NCI-H128 (cell line): Measurements from ENCODE around the gene STIL.
"Not testable (repeated sequence)": the region's sequence is repeated elsewhere in the genome, so short reads cannot be mapped to it uniquely, and the experiment has no call there.

Source experiments
- DNase-seq: peaks from one replicate; lab custom pipeline; 2025; ENCODE audit not compliant: unreplicated experiment; lab: John Stamatoyannopoulos, UW

Gene STIL

DNA sequence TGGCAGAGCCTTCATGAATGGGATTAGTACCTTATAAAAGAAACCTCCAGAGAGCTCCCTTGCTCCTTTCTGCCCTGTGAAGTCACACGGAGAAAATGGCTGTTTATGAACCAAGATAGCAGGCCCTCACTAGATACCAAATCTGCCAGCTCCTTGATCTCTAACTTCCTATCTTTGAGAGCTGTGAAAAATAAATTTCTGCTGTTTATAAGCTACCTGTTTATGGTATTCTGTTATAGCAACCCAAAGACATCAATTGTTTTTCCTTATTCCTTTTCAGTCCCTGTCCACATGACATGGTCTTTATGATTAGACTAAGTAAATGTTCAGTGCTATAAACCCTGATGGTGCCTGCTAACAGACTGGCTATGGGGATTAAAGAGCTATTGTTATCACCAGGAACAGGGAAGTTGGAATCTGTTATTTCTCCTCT is 9.7 kb upstream of the STIL start:
- DNase-seq = no peak

DNA sequence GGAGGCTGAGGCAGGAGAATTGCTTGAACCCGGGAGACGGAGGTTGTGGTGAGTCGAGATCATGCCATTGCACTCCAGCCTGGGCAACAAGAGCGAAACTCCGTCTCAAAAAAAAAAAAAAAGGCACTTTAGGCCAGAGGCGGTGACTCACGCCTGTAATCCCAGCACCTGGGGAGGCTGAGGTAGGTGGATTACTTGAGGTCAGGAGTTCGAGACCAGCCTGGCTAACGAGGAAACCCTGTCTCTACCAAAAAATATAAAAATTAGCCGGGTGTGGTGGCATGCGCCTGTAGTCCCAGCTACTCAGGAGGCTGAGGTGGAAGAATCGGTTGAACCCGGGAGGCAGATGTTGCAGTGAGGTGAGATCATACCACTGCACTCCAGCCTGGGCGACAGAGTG is 6.0 kb upstream of the STIL start:
- DNase-seq = not testable (repeated sequence)

- DNase-seq = no peak
Measured at GRCh38 chr1:47317841-47318240, 3.9 kb upstream of the STIL start.

GRCh38 chr1:47309427-47309826 is 4.5 kb downstream of the STIL start:
- no peak for DNase-seq

DNA sequence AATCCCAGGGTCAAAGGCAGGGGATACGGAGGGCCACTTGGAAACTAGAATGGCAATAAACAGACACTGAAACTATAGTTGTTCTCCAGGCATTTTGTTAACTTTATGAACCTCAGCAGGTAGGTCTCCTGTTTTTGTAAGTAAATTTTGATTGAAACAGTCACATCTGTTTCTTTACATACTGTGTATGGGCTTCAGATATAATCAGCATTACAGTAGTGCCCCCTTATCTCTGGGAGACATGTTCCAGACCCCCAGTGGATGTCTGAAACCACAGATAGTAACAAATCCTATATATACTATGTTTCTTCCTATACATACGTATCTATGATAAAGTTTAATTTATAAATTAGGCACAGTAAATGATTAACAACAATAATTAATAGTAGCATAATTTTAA is 11.5 kb downstream of the STIL start:
- DNase-seq = no peak

GRCh38 chr1:47298025-47298699 is 15.8 kb downstream of the STIL start:
- DNase-seq = no peak

DNA sequence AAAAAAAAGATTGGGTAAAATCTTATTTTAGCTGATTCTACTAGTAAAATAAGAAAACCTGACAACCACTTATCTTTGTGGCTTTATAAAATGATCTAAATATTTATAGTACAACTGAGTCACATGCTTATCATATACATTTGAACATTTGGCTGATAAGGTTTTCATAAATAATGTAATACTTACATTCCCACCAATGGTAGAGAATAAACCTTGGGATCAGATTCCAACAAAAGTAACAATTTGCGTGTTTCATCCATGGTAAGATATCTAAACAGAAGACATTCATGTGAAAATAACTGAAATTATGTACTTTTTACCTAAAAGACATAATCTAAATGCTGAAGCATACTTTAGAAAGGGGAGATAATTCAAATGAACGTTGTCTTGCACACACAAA is 18.4 kb downstream of the STIL start:
- no peak for DNase-seq

- DNase-seq = not testable (repeated sequence)
Measured at GRCh38 chr1:47294863-47295262, 19.1 kb downstream of the STIL start.

DNA sequence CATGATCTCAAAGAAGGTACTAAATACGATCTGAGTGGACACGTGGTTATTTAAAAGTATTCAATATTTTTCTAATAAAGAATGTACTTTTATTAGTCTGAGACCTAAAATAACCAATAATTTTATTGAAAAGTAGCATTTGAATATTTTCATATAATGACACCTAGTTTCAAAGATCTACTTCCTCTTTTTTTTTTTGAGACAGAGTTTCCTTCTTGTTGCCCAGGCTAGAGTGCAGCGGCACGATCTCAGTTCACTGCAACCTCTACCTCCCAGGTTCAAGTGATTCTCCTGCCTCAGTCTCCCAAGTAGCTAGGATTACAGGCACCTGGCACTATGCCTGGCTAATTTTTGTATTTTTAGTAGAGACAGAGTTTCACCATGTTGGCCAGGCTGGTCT is 25.8 kb downstream of the STIL start:
- DNase-seq = not testable (repeated sequence)

DNA sequence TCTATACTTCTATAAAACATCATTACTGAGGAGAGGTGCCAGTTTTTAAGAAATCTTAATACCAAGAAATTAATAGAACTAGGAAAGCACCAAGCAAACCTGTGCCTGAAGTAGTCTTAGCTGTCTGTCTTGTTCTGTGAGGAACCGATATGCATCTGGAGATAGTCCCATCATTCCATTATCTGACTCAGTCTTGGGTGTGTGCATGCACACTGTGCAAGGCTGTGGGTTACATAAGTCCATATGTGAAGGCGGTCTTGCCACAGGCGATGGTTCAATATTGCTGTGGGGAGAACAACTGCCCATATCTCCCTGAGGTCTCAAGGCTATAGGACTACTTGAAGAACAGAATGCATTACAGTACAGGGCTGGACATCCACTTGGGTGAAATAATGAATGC is 33.8 kb downstream of the STIL start:
- DNase-seq = no peak

DNA sequence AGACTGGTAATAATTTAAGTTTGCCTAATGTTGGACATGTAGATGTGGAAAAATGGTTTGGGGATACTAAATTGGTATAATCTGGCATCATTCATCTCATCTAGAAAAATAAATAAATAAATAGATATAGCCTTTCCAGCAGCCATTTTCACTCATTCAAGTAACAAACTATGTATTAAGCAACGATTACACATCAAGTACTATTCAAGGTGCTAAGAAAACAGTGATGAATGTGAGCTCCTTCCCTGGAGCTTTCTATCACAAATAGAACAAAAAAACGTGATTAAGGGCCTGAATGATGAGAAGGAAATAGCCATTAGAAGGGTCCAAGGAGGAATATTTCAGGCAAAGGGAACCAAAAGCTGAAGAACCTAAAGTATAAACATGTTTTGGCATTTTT is 37.1 kb downstream of the STIL start:
- no peak for DNase-seq

DNA sequence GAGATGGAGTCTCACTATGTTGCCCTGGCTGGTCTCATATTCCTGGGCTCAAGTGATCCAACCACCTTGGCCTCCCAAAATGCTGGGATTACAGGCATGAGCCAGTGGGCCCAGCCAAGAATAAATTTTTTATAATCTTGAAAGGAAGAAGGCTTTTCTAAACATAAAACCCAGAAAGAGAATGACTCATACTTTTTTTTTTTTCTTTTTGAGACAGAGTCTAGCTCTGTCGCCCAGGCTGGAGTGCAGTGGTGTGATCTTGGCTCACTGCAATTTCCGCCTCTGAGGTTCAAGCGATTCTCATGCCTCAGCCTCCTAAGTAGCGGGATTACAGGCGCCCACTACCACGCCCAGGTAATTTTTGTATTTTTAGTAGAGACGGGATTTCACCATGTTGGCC is 38.1 kb downstream of the STIL start:
- not testable (repeated sequence) for DNase-seq

DNA sequence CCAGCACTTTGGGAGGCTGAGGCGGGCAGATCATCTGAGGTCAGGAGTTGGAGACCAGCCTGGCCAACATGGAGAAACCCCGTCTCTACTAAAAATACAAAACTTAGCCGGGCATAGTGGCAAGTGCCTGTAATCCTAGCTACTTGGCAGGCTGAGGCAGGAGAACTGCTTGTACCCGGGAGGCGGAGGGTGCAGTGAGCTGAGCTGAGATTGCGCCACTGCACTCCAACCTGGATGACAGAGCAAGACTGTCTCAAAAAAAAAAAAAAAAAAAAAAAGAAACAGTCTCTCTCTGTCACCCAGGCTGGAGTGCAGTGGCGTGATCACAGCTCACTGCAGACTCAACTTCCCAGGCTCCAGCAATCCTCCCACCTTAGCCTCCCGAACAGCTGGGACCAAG is 48.4 kb downstream of the STIL start:
- DNase-seq = not testable (repeated sequence)

DNA sequence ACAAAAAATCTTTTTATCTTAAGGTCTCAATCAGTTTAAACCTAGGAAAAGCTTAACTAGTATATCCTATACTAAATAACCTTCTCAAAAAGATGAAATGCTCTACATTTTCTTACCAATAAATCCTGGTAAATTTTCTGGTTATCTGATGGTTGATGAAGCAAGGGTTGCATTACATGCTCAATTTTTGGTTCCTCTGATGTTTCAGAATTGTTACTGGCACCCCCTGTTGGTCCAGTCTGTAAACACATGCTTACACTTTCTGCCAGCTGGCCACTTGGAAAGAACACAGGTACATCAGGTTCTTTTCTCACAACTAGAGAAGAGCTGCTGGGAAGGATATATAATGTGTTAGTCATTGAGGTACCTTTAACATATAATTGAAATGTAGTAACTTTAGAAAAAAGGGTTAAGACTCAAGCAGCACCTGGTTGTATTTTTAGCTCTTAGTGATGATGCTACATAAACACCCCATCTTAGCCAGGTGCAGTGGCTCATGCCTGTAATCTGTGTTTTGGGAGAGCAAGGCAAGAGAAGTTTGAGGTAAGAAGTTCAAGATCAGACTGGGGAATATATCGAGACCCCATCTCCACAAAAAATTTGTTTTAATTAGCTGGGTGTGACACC is 51.0 kb downstream of the STIL start:
- DNase-seq = peak; percentile 3

DNA sequence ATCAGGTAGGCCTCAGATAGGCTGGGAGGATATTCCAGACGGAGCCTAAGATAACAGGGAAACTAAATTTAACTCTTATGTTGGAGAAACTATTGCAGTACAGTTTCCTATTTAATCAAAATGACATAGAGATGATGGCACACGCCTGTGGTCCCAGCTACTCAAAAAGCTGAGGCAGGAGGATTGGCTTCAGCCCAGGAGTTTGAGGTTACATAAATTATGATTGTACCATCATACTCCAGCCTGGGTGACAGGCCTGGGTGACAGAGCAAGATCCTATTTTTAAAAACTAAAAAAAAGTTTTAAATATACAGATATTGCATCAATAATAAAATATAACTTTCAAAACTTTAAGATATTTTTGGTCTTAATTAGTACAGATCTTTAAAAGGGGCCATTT is 56.7 kb downstream of the STIL start:
- DNase-seq = no peak

- no peak for DNase-seq
Measured at GRCh38 chr1:47252795-47253194, 61.2 kb downstream of the STIL start.

DNA sequence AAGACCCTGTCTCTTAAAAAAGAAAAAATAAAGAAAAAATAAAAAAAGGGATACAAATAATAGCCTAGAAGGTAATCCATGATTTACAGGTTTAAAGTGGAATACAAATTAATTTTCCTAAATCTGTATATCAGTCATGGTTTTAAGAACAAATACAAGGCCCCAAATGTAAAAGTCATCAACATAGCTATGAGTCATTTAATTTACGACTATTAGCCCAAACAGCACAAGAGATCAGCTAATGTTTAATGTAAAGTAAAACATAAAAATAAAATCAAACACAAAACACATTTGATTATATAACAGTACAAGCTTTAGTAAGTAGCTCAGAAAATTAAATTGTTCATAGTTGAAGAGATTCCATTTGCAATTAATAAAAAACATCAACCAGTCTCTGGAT is 61.6 kb downstream of the STIL start:
- DNase-seq = no peak

GRCh38 chr1:47249755-47250154 is 64.2 kb downstream of the STIL start:
- DNase-seq = no peak

DNA sequence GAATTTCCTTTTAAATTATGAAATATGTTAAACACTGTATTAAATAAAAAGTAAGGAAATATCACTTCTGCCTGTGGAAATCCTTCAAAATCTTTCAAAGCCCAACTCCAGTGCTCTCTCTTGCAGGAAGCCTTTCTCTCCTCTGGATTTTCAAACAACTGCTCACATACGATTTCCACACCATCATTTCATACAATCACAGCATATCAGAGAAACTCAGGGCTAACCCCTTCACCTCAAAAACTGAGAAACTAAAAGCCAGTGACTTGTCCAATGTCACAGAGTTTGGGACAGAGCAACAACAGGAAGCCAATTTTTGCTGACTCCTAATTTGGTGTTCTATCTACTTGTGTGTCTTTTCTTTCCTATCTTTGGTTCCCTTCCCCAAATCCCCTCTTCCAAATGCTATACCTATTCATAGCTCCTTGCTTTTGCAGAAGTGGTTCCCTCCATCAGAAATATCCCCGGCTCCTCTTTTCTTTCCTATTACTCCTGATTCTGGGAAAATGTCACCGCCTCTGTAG is 69.5 kb downstream of the STIL start:
- no peak for DNase-seq

- DNase-seq = no peak
Measured at GRCh38 chr1:47243910-47244309, 70.0 kb downstream of the STIL start.

- DNase-seq = no peak
Measured at GRCh38 chr1:47241114-47242113, 72.5 kb downstream of the STIL start.
